HG02763 (cell line): Measurements from ENCODE around the gene MAP7D1.
A peak's percentile ranks its signal among the peaks of the same experiment; 100 is the strongest.
"Not testable (repeated sequence)": the region's sequence is repeated elsewhere in the genome, so short reads cannot be mapped to it uniquely, and the experiment has no call there.

Experiments
- ATAC-seq: cut with Tn5 transposase; IDR thresholded peaks from one replicate; pipeline ENCODE4 v1.9.1; 2021; ENCODE audit warnings: mild to moderate bottlenecking, moderate library complexity; ENCODE audit not compliant: unreplicated experiment

MAP7D1 gene

DNA sequence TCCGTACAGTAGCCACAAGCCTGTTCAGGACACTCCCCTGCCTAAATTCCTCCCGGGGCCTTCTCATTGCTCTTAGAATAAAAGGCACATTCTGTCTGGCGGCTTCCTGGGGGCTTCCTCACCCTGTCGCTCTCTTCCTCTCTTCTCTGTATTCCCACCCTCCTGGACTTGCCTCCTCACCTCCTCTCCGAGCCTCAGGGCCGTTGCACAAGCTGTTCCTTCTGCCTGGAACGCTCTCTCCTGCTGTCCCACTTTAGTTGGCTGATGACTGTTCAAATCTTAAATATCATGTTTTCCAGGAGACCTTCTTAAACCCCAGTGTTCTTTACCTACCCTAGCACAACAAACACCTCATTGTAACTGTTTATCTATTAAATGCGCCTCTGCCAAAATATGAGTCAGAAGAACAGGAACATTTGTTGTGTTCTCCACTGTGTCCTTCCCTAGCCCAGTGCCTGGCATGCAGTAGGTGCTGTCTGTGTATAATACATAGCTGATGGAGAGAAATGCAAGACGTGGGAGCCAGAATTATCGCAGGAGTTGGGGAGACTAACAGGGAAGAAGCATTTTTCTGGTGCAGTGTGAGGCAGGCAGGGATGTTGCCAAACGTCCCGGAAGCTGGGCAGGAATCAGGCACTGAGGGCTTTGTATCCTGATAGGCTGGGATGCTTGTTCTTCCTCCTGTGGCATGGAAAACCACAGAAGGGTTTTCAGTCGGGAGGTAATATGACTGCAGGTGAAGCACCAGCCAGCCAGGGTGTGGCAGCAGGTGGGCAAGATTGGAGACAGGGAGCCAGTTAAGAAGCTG is 44.2 kb downstream of the MAP7D1 start:
- ATAC-seq: no peak

DNA sequence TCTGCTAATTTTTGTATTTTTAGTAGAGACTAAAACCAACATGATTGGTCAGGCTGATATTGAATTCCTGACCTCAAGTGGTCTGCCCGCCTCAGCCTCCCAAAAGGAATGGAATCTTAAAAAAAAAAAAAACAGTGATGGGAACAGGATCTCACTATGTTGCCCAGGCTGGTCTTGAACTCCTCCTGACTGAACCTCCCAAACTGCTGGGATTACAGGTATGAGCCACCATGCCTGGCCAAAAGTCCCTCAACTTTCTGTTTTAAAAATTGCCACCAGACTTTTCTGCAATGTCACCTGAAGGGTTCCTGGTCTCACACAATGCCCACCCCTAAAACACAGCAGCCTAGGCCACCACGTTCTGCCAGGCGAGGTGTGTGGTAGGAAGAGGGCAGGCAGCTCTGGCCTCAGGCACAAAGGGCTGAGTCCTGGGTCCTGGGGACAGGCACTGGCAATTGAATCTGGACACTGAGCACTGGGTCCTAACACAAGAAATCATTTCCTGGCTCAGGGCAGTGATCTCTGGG is 47.1 kb downstream of the MAP7D1 start:
- ATAC-seq: no peak

DNA sequence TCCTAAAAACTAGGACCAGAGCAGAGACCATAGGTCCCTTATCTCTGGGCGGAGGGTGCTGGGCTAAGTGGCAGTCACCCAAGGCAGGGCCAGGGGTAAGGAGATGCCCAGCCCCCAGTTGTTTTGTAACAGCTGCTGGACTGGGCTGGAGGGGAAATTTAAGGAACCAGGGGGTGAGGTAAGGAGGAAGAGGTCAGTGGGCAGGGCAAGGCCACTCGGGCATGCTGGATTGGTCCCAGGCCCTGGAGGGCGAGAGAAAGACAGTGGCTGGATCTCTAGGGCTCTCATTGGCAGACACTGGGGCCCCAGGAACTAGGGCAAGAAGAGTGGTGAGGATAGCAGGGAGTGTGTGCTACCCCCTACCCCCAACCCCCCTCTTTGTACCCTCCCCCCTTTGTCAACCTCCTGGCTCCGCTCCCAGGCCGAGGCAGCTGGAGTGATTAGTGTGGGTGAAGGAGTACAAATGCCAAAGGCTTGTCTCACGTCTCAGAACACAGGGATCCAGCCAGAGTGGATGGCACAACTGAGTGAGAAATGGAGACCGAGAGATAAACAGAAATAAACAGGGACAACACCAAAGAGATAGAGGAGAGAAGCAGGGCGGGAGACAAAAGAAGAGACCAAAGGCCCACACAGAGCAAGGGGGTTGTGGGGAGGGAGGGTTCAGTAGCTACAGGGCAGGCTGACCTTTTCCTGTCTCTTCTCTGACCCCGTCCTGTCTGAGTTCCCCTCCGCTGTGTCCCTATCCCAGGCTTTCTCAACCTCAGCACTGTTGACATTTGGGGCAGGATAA is 47.8 kb downstream of the MAP7D1 start:
- ATAC-seq: no peak

DNA sequence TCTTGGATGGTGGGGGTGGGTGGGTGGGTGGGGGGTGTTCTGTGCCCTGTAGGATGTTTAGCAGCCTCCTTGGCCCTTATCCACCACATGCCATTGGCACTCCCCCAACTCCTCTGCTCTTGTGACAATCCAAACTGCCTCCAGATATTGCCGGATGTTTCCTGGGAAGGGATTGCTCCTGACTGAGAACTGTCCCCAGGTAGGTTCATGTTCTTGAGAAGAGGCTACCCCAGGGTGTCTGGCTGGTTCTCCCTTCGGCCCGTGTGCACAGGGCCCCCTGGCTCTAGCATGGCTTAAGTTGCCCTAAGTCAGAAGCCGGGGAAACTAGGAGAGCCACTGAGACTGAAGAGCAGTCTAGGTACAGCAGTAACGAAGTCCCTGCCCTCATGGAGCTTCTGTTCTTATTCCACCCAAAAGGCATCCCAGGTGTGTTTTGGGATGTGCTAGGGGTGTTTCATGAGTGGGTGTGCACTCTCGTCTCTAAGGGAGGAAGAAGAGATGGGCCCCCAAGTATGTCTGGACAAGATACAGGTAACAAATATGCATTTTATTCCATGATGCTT is 48.5 kb downstream of the MAP7D1 start:
- no peak for ATAC-seq

DNA sequence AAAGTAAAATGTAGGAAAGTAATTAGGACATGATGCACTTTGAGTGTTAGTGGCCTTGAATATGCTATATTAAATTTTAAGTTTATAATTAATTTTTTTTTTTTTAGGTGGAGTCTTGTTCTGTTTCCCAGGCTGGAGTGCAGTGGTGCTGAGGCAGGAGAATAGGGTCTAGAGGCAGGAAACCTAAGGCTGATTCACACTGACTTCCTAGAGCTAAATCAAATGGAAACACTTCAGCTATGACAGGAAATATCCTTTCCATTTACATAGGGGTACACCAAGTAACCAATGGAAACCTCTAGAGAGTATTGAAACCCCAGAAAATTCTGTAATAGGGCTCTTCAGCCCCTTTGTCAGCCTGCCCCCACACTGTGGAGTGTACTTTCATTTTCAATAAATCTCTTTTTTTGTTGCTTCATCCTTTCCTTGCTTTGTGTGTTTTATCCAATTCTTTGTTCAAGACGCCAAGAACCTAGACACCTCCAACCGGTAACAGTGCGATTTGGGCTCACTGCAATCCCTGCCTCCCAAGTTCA is 50.4 kb downstream of the MAP7D1 start:
- ATAC-seq: no peak

DNA sequence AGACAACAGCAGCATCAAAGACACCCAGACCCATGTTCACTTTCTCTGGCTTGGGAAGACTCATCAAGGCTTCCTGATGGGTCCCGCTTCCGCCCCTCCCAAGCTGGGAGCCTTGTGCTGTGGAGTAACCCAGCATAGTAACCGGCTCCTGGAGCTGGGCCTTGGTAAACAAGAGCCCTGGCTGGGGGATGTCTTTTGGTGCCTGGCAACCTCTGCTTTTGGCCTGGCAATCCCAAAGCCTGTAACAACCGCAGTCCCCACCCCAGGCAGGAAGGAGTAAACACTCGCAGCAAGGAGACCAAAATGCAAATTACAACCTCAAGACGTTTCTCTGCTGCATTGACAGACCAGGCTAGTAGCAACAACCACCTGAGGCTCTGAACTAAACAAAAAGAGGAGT is 51.4 kb downstream of the MAP7D1 start:
- no peak for ATAC-seq

DNA sequence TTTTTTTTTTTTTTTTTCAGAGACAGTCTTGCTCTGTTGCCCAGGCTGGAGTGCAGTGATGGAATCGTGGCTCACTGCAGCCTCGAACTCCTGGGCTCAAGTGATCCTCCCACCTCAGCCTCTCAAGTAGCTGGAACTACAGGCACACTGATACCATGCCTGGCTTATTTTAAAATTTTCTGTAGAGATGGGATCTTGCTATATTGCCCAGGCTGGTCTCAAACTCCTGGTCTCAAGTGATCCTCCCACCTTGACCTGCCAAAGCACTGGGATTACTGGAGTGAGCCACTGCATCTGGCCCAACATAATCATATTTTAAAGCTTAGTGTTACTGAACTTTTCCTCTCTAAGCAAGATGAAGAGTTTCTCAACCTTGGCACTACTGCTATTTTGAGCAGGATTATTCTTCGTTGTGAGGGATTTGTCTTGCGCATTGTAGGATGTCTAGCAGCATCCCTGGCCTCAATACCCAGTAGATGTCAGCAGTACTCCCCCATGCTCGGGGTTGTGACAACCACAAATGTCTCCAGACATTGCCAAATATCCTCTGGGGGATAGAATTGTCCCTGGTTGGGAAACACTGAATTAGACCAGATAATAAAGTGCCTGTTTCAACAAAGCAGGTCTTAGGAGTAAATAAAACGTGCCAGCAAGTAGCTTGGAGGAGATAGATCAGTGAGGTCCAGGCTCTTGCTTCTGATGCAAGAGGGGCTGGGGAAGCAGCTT is 53.2 kb downstream of the MAP7D1 start:
- no peak for ATAC-seq

DNA sequence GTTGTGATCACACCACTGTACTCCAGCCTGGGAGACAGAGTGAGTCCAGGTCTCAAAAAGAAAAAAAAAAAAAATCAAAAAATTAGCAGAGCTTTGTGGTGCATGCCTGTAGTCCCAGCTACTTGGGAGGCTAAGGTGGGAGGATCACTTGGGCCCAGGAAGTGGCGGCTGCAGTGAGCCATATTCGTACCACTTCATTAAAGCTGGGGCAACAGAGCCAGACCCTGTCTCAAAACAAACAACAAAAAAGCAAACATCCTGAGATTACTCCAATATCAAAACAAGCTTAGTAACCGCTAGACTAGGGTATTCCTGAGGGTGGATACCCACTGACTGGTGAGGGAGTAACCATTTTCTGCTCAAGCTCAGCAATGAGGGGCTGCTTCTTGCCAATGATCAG is 55.3 kb downstream of the MAP7D1 start:
- ATAC-seq: no peak

DNA sequence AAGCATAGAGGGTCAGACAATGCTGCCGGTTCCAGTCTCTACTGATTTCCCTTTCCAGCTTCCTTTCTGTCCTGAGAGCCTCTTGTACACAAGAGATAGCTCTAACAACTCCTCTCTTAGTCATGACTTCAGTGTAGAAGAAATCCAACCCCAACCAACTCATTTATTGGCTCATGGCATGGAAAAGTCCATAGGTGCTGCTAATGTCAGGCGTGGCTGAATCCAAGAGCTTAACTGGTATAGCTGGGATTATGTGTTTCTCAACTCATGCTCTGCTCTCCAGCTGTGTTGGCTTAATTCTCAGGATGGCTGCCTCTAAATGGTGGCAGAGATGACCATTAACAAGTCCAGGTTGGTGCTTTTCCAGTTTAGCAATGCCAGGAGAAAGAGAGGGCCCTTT is 55.9 kb downstream of the MAP7D1 start:
- no peak for ATAC-seq

DNA sequence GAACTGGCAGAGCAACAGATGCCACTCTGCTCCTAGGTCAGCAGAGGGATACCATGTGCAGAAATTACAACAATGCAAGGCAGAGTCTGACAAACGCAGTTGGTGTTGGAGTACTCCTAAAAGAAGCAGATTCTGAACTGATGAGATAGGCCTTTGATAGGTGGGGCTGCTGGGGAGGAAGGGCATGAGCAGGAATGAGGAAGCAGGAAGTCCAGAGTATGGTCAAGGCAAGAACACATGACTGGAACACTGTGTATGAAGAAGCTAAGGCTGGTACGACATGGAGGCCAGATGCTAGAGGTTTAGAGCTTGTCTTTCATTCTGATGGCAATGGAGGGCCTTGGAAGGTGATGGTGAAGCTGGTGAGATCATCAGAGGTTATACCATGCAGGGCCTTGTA is 56.8 kb downstream of the MAP7D1 start:
- ATAC-seq: no peak

DNA sequence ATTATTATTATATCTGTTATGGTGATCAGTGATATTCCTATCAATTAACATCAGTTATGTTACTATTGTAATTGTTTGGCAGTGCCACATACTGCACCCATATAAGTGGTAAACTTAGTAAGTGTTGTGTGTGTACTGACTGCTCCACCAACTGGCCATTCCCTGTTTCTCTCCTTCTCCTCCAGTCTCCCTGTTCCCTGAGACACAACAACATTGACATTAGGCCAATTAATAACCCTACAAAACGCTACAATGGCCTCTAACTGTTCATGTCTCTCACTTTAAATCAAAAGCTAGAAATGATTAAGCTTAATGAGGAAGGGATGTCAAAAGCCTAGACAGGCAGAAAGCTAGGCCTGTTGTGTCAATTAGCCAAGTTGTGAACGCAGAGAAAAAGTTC is 61.7 kb downstream of the MAP7D1 start:
- ATAC-seq: no peak

DNA sequence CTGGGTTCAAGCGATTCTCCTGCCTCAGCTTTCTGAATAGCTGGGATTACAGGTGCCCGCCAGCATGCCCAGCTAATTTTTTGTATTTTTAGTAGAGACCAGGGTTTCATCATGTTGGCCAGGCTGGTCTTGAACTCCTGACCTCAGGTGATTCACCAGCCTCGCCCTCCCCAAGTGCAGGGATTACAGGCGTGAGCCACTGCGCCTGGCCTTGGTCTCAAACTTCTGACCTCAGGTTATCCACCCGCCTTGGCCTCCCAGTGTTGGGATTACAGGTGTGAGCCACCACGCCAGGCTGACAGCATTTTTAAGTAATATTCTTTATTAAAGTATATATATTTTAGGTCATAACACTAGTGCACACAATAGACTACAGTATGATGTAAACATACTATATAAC is 65.9 kb downstream of the MAP7D1 start:
- not testable (repeated sequence) for ATAC-seq

DNA sequence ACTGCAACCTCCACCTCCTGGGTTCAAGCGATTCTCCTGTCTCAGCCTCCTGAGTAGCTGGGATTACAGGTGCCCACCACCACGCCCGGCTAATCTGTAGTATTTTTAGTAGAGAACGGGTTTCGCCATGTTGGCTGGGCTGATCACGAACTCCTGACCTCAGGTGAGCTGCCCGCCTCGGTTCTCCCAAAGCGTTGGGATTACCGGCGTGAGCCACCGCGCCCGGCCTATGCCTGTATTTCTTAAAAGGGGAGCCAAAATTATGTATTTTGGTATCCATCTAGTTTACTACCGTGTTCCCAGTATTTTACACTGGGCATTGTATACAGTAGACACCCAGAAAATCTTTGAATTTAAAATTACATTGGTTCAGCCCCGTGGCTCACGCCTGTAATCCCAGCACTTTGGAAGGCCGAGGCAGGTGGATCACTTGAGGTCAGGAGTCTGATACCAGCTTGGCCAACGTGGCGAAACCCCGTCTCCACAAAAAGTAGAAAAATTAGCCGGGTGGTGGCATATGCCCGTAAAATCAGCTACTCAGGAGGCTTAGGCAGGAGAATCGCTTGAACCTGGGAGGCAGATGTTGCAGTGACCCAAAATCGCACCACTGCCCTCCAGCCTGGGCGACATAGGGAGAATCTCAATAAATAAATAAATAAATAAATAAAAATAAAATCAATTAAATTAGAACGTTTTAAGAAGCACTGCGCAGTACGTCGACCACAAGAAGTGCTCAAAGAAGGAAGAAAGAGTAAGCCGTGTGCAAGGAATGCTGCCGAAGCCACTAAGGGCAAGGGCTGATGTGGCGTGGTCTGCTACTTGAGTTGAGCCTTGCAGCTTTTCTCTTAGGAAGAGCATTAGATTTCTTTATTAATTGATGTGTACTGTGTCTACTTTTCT is 66.8 kb downstream of the MAP7D1 start:
- ATAC-seq: no peak

DNA sequence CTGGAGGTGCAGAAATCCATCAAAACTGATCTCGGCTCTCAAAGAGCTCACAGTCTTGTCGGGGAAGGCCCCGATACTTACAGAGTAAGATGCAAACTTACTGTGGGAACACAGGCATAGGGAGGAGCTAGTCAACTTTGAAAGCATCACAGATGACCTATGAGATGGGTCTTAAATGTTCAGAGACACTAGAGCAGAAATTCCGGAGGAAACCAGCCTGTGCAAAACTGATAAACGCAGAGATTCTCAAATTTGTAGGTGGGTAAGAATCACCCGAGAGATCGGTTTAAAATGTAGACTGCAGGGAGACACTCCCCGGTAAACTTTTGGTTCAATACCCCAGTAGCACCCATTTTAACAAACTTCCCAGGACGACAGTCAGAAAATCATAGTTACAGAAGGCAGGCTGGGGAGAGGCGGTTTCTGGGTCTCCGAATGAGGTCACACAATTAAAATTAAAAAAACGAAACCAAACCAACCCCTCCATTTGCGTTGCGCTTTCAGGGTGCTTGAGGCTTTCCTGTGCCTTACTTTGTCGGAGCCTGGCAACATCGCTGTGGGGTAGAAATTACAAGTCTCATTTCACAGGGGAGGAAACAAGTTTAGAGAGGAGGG is 67.5 kb downstream of the MAP7D1 start:
- peak; percentile 8 for ATAC-seq

DNA sequence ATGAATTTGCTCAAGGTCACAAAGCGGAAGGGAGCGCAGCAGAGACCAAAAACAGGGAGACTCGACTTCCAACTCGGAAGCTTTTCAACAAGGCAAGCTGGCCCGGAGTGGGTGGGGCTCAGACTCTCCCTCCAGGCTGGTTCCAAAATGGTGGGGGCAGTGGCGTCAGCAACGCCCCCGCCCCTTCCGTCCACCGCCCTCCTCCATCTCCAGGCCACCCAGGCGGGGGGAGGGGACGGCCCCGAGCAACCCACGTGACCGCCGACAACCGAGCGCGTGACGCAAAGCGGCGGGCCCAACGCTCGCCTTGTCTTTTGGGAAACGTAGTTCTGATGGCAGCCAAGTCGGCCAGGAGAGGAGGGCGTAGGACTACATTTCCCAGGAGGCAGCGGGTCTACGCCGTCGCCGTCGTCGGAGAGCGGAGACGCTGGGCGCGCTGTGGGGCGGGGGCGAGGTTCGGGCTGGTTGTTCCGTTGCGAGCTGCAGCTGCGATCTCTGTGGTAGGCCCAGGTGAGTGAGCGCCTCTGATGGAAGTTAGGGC is 68.1 kb downstream of the MAP7D1 start, which contains the start of gene THRAP3:
TSS of gene THRAP3 (plus strand) at position 448 of the 541 bp plus-strand sequence. CDS start 58,121 bp downstream, outside the sequence.
- ATAC-seq: peak; percentile 93

DNA sequence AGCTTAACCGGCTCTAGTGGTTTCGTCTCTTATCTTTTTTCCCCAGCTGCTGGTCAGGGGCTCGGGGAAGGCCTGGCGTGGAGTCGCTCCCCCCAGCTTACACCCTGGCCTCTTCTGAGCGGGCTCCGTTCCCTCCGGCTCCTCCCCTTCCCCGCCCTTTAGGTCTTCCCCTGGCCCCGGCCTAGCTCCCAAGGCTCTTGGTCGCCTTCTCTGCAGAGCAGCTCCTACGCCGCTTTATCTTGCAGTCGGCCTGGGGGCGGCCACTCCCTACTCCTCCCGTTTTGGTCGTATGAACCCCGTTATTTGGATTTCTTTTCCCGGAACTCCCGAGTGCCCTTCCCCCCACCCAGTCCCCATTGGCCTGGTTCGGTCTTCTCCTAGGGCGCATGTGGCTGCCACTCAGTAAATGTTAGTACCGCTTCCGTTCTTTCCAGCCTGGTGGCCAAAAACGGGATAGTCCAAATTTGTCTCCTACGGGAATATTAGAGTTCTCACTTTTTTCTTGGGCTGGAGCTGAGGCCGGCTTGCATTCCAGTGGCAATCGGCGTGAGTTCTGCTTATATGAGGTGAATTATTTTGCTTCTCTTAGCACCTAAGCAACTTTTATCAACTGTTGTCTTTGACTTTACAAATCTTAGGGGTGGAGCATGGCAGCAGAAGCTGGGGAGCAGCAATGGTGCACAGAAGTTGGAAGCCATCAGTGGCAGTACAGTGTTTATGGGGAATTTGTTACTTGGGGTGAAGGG is 68.8 kb downstream of the MAP7D1 start:
- ATAC-seq: peak; percentile 44

DNA sequence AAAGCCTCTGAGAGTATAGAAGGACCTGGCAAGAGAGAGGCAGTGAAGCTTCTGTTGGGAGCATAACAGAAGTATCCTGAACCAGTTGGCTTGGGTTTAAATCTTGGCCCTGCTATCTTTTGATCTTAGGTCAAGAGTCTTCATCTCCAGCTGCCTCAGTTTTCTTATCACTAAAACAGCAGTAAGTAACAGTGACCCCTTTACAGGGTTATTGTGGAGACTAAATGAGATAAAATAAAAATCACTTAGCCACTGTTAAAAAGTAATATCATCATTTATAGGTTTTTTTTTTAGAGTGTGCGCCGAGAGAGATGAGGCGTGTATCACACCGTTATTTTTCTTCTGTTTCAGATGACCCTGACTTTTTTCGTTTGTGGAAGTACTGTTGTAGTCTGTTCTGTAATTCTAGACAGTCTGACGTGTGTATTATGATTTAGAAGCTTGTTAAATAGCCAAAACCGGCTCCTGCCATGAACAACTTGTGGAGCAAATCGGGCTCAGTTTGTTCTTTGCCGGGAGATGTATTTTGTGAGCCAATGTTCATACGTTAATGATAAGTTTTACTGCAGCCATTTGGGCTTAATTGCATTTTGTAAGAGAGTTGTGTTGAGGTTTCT is 69.4 kb downstream of the MAP7D1 start:
- no peak for ATAC-seq

DNA sequence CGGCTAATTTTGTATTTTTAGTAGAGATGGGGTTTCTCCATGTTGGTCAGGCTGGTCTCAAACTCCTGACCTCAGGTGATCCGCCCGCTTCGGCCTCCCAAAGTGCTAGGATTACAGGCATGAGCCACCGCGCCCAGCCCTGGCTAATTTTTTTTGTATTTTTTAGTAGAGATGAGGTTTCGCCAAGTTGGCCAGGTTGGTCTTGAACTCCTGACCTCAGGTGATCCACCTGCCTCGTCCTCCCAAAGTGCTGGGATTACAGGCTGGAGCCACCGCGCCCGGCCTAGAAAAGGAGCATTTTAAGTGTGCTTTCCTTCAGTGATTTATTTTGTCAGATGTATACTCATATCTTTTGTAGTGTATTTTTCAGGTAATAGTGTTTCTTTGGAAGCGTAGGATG is 74.3 kb downstream of the MAP7D1 start:
- not testable (repeated sequence) for ATAC-seq
